ENCODE measurements around the gene KIF1A. TPM values are rescaled to one million over a fixed set of nuclear protein-coding genes. Genes with fewer than 3 reads are reported as not detected.

The KIF1A gene
- total RNA-seq, 4 donors from 2014 or later = 0.19 to 0.60 TPM; not detected in 2

- ATAC-seq (ENCODE audit: low FRiP score) = no peak
- TF ChIP-seq, protein P1, sequence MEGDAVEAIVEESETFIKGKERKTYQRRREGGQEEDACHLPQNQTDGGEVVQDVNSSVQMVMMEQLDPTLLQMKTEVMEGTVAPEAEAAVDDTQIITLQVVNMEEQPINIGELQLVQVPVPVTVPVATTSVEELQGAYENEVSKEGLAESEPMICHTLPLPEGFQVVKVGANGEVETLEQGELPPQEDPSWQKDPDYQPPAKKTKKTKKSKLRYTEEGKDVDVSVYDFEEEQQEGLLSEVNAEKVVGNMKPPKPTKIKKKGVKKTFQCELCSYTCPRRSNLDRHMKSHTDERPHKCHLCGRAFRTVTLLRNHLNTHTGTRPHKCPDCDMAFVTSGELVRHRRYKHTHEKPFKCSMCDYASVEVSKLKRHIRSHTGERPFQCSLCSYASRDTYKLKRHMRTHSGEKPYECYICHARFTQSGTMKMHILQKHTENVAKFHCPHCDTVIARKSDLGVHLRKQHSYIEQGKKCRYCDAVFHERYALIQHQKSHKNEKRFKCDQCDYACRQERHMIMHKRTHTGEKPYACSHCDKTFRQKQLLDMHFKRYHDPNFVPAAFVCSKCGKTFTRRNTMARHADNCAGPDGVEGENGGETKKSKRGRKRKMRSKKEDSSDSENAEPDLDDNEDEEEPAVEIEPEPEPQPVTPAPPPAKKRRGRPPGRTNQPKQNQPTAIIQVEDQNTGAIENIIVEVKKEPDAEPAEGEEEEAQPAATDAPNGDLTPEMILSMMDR (IDR thresholded peaks at IDR 0.05) = no peak
Measured at GRCh38 chr2:240731178-240731545, 88.9 kb downstream of the KIF1A start.

GRCh38 chr2:240730501-240731177 is 89.4 kb downstream of the KIF1A start:
- TF ChIP-seq, protein P1 (IDR thresholded peaks at IDR 0.05) = no peak
- ATAC-seq (ENCODE audit: low FRiP score) (no peak), DNase-seq (ENCODE audit: low spot score) (no peak)

More at GRCh38 chr2:240731178-240731545, 88.9 kb downstream of the KIF1A start:
- no peak for DNase-seq (ENCODE audit: low spot score)

- no peak for DNase-seq (ENCODE audit: low spot score)
- ATAC-seq (ENCODE audit: low FRiP score) = no peak
- TF ChIP-seq, protein P1 (IDR thresholded peaks at IDR 0.05) = no peak
Measured at GRCh38 chr2:240728827-240729226, 91.2 kb downstream of the KIF1A start.

DNA sequence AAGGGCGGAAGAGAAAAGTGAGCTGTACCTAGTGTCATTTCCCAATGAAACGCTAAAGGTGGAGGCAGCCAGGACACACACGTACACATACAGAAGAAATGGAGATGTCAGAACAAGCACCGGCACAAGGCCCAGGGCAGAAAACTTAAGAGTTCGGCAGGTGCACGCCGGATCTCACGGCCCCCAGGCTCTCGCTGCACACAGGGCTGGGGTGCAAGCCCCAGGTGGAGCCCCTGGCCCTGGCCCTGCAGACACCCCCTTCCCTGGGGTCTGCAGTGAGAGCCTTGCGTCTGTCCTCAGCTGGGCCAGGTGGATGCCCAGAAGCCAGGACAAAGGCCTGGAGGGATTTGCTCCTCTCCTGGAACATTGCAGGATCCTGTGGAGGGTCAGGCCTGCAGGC is 91.7 kb downstream of the KIF1A start:
- TF ChIP-seq, protein P1 (IDR thresholded peaks at IDR 0.05) = no peak
- no peak for DNase-seq (ENCODE audit: low spot score)
- no peak for ATAC-seq (ENCODE audit: low FRiP score)

DNA sequence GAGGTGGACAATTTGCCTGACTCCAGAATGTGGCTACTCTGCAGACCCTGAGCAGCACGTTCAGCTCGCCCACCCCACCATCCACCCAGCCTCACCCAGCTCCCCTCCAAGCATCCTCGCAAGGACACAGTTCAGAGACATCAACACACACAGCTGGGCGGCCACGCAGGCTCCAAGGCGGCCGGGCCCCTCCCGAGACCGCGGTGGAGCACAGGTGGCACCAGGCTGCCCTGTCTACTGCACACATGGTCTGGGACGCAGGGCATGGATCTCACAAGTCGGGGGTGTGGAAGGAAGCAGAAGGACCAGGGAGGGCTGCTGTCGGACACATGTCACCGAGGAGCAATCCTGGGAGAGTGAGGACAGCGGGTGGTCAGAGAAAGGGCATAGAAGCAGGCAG is 92.1 kb downstream of the KIF1A start:
- TF ChIP-seq, protein P1 (IDR thresholded peaks at IDR 0.05) = no peak
- no peak for ATAC-seq (ENCODE audit: low FRiP score)
- no peak for DNase-seq (ENCODE audit: low spot score)

GRCh38 chr2:240727439-240727838 is 92.6 kb downstream of the KIF1A start:
- ATAC-seq (ENCODE audit: low FRiP score) = no peak
- TF ChIP-seq, protein P1 (IDR thresholded peaks at IDR 0.05) = no peak
- no peak for DNase-seq (ENCODE audit: low spot score)

DNA sequence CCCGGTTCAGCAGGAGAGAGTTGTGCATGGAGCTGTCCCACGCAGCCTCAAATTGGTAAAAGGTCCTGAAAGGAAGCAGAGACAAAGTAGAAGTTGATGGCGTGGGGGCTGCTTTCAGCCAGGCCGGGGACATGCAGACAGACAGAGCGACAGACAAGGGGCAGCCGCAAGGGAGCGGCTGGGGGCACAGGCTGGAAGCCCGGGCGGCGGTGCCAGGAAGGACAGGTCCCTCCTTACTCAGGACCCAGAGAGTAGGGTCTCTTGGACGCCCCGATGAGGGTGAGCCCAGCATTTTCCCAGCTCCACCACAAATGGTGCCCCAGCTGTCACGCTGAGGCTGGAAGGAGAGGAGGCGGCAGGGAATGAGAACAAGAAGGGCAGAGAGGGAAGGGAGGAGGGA is 93.1 kb downstream of the KIF1A start:
- no peak for DNase-seq (ENCODE audit: low spot score)
- ATAC-seq (ENCODE audit: low FRiP score) = no peak
- TF ChIP-seq, protein P1 (IDR thresholded peaks at IDR 0.05) = no peak

Data from omental fat pad (tissue), 4 donors.